HepG2 (cell line): Measurements from ENCODE around the gene DNAJC21. TPM values are rescaled to one million over a fixed set of nuclear protein-coding genes. Genes with fewer than 3 reads are reported as not detected.

Experiments
- ATAC-seq: fragments of 200-7000 bp; cut with Tn5 transposase; 3 replicates; pipeline ENCODE4 v1.9.1; 2020; ENCODE audit warnings: mild to moderate bottlenecking, moderate library complexity
- BruUV-seq: library from RNA; stranded (reverse); fragments of 400-500 nt; replicated peaks from 2 replicates; lab custom pipeline; 2021; lab: Mats Ljungman, UMichigan
- CTCF ChIA-PET: fragments of 300-600 bp; formaldehyde crosslinking; extraction: SDS; loops from one replicate; lab custom pipeline; 2021; ENCODE audit warnings: low total read pairs, inconsistent platforms, low intra/inter-chr PET ratio; lab: Yijun Ruan, JAX
- POLR2A ChIA-PET: fragments of 350-600 bp; sonication (Branson Sonifier 250); formaldehyde crosslinking; loops from one replicate; lab custom pipeline; 2020; ENCODE audit warnings: antibody characterized with exemption, inconsistent platforms; lab: Yijun Ruan, JAX
- DNase-seq: peaks from one replicate; pipeline ENCODE4 v3.0.0-alpha.2; 2015; ENCODE audit warnings: low spot score
- FAIRE-seq: peaks from 3 replicates; lab custom pipeline; 2011; peaks lifted over from hg19 to GRCh38; lab: Jason Lieb, UNC
- H2AFZ ChIP-seq: one replicate; pipeline ENCODE4 v1.6.1; 2011; ENCODE audit warnings: low read length, inconsistent platforms
- H3K27ac ChIP-seq: fragments of 300-600 bp; 3 replicates; pipeline ENCODE4 v1.8.0; 2011; ENCODE audit warnings: mixed run types, mild to moderate bottlenecking, mixed read lengths, low read length, inconsistent platforms; ENCODE audit not compliant: insufficient read depth; ENCODE audit errors: extremely low read length
- H3K27me3 ChIP-seq, 2 experiments: fragments of 200-600 bp in 1 of 2; 2 replicates in 1 of 2; 3 replicates in 1 of 2; pipeline versions ENCODE4 v1.6.0 to v1.8.0; 2011; ENCODE audit warnings: low read length in 2 of 2, mild to moderate bottlenecking in 2 of 2, moderate library complexity in 2 of 2, inconsistent platforms in 1 of 2; ENCODE audit not compliant: insufficient read depth in 2 of 2, control insufficient read depth in 1 of 2
- H3K36me3 ChIP-seq, 2 experiments: fragments of 200-600 bp in 1 of 2; replicated peaks in 1 of 2; 2 replicates in 1 of 2; 3 replicates in 1 of 2; pipeline versions ENCODE4 v1.5.1 to v1.8.0; 2011; ENCODE audit warnings: low read length in 2 of 2, inconsistent platforms in 1 of 2; ENCODE audit not compliant: insufficient read depth in 2 of 2, control insufficient read depth in 1 of 2
- H3K4me1 ChIP-seq: 2 replicates; pipeline ENCODE4 v1.5.1; 2012; ENCODE audit warnings: low read length, inconsistent platforms; ENCODE audit not compliant: insufficient read depth
- H3K4me2 ChIP-seq: 2 replicates; pipeline ENCODE4 v1.6.0; 2011; ENCODE audit warnings: low read depth, low read length, inconsistent platforms
- H3K4me3 ChIP-seq, 3 experiments: fragments of 200-600 bp in 1 of 3; sonication (generic), shearing (Covaris generic) in 1 of 3; replicated peaks in 1 of 3; 2 replicates each; pipeline ENCODE4 v1.5.1; 2011 to 2016; ENCODE audit warnings: low read length in 3 of 3, inconsistent platforms in 2 of 3, low read depth in 2 of 3, mild to moderate bottlenecking in 2 of 3, control low read depth in 1 of 3, mixed read lengths in 1 of 3; ENCODE audit not compliant: insufficient read depth in 1 of 3
- H3K79me2 ChIP-seq: one replicate; pipeline ENCODE4 v1.6.1; 2011; ENCODE audit warnings: low read length, inconsistent platforms; ENCODE audit not compliant: insufficient read depth
- H3K9ac ChIP-seq: 2 replicates; pipeline ENCODE4 v1.6.0; 2011; ENCODE audit warnings: mild to moderate bottlenecking, low read depth, low read length, inconsistent platforms; ENCODE audit not compliant: insufficient read depth
- H3K9me3 ChIP-seq: 2 replicates; pipeline ENCODE4 v1.5.1; 2012; ENCODE audit warnings: mild to moderate bottlenecking, low read length
- H4K20me1 ChIP-seq: 2 replicates; pipeline ENCODE4 v1.6.0; 2011; ENCODE audit warnings: inconsistent platforms, mild to moderate bottlenecking, low read length, moderate library complexity; ENCODE audit not compliant: insufficient read depth
- FOSL1 ChIP-seq: sonication (generic); formaldehyde crosslinking; IDR thresholded peaks from 2 replicates; pipeline ENCODE4 v1.9.0; 2021; ENCODE audit warnings: missing genetic modification reagents, borderline replicate concordance
- FOXP1 ChIP-seq, 2 experiments: fragments of 450-650 bp in 1 of 2; IDR thresholded peaks; 2 replicates each; pipeline ENCODE4 v1.6.1; 2017 to 2018; ENCODE audit warnings: antibody characterized with exemption in 1 of 2
- GPN1 ChIP-seq: sonication (generic); formaldehyde crosslinking; IDR thresholded peaks from 2 replicates; pipeline ENCODE4 v1.5.1; 2020; ENCODE audit warnings: missing genetic modification reagents, borderline replicate concordance
- NR2C2 ChIP-seq: sonication (generic); formaldehyde crosslinking; IDR thresholded peaks from 2 replicates; pipeline ENCODE4 v1.4.0; 2020; ENCODE audit warnings: missing genetic modification reagents, mild to moderate bottlenecking, moderate library complexity, borderline replicate concordance
- SNAI1 ChIP-seq: sonication (generic); formaldehyde crosslinking; IDR thresholded peaks from 2 replicates; pipeline ENCODE4 v1.5.0; 2020; ENCODE audit warnings: mild to moderate bottlenecking, missing genetic modification reagents, borderline replicate concordance
- ZNF335 ChIP-seq: sonication (generic); formaldehyde crosslinking; IDR thresholded peaks from 2 replicates; pipeline ENCODE4 v1.4.0; 2020; ENCODE audit warnings: missing genetic modification reagents
- ZNF629 ChIP-seq: sonication (generic); formaldehyde crosslinking; conservative IDR thresholded peaks from 2 replicates; pipeline ENCODE4 v1.5.0; 2020; ENCODE audit warnings: missing genetic modification reagents
- WGBS: methylation state at CpG from one replicate; pipeline ENCODE4 v1.1.6; 2017; ENCODE audit warnings: low lambda C conversion rate; 5-methylcytosine and 5-hydroxymethylcytosine counted together
- in situ Hi-C: cut with HindIII; loops from 2 replicates; pipeline ENCODE4 v1.10.0; 2017; ENCODE audit warnings: low pct_unique_long_range_greater_than_20kb; ENCODE audit not compliant: extremely low pct_ligation_motif_present
- intact Hi-C: fragments of 100-400 bp; cut with micrococcal nuclease; formaldehyde crosslinking; loops from one replicate; pipeline ENCODE4 v1.10.0; 2022; ENCODE audit not compliant: unreplicated experiment
- polyA plus RNA-seq, 8 experiments: library from polyadenylated mRNA; depleted of rRNA in 3 of 8; stranded (reverse) in 7 of 8; unstranded in 1 of 8; fragments of >200 nt; fragmentation: Illumina TruSeq in 4 of 8; extraction: Trizol in 4 of 8; gene quantifications; 2 replicates each; pipeline versions ENCODE4 v1.2.1 to v1.2.3, GENCODE V29; 2011 to 2016; ENCODE audit warnings: low read depth in 4 of 8, missing spikeins in 1 of 8, mixed read lengths in 1 of 8; ENCODE audit not compliant: insufficient read depth in 1 of 8
- total RNA-seq, 5 experiments: library from RNA; depleted of rRNA; stranded (reverse); fragments of >200 nt; fragmentation: Illumina TruSeq; extraction: Trizol; gene quantifications; 2 replicates each; pipeline ENCODE4 v1.2.3, GENCODE V29; 2016; ENCODE audit warnings: low read depth in 1 of 5
- TF ChIP-seq, protein P1 (sequence below): sonication (generic); formaldehyde crosslinking; IDR thresholded peaks from 2 replicates; pipeline ENCODE4 v1.4.0; 2020; ENCODE audit warnings: missing genetic modification reagents, borderline replicate concordance
- TF ChIP-seq, protein P2 (sequence below): sonication (generic); formaldehyde crosslinking; IDR thresholded peaks from 2 replicates; pipeline ENCODE4 v1.8.1; 2023; ENCODE audit warnings: mild to moderate bottlenecking, missing genetic modification reagents, borderline replicate concordance
- TF ChIP-seq, protein P3 (sequence below): IDR thresholded peaks from 2 replicates; pipeline ENCODE4 v1.6.1; 2012; ENCODE audit warnings: low read depth, low read length, improper control_type of control experiment
- TF ChIP-seq, protein P4 (sequence below): sonication (generic); formaldehyde crosslinking; IDR thresholded peaks from 2 replicates; pipeline ENCODE4 v1.4.0; 2020; ENCODE audit warnings: missing genetic modification reagents
- TF ChIP-seq, protein P5 (sequence below): IDR thresholded peaks from 2 replicates; pipeline ENCODE4 v1.6.1; 2016; ENCODE audit warnings: mild to moderate bottlenecking

The DNAJC21 gene
- total and polyA plus RNA-seq, 2 of the 13 experiments (the other 11 are each of a cell fraction or from before 2014, with no cell fraction given) = 10.9 to 41.6 TPM

DNA sequence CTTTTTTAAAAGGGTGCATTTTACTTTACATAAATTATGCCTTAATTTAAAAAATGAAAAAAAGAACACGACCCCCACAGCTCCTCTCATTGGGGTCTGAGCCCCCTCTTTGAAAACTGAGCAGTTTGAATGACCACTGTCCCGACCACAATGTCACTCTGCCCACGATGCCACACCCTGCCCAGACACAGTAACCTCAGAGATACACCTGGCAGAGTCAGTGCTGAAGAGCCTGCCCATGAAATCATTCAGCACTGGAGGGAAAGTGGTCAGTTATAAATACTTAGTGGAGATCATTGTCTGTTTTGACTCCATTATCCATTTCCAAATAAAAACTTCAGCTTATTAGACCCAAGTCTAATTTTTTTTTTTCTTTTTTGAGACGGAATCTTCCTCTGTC lies 49.3 kb downstream of the DNAJC21 start (continued):
- TF ChIP-seq, protein P1, sequence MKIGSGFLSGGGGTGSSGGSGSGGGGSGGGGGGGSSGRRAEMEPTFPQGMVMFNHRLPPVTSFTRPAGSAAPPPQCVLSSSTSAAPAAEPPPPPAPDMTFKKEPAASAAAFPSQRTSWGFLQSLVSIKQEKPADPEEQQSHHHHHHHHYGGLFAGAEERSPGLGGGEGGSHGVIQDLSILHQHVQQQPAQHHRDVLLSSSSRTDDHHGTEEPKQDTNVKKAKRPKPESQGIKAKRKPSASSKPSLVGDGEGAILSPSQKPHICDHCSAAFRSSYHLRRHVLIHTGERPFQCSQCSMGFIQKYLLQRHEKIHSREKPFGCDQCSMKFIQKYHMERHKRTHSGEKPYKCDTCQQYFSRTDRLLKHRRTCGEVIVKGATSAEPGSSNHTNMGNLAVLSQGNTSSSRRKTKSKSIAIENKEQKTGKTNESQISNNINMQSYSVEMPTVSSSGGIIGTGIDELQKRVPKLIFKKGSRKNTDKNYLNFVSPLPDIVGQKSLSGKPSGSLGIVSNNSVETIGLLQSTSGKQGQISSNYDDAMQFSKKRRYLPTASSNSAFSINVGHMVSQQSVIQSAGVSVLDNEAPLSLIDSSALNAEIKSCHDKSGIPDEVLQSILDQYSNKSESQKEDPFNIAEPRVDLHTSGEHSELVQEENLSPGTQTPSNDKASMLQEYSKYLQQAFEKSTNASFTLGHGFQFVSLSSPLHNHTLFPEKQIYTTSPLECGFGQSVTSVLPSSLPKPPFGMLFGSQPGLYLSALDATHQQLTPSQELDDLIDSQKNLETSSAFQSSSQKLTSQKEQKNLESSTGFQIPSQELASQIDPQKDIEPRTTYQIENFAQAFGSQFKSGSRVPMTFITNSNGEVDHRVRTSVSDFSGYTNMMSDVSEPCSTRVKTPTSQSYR (CRISPR knock-in tag) = no peak
- TF ChIP-seq, protein P2, sequence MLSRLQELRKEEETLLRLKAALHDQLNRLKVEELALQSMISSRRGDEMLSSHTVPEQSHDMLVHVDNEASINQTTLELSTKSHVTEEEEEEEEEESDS (CRISPR knock-in tag) = no peak

DNA sequence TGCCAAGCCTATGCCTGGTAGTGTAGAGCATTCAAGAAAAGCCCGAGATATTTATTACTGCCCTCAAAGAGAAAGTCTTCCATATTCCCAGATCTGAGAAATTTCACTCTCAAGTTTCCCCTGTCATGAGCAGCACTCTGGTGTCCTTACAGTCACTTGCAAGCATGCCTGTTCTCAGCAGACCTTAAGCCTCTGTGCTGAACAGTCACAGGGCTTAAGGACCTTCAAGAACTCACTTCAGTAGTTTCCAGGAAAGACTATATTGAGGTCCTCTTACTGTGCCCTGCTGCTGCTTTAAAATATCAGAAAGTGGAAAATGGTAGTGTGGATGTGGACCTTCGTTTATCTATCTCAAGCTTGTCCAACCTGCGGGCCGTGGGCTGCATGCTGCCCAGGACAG lies 53.5 kb downstream of the DNAJC21 start:
- ATAC-seq = no peak
- H3K27me3 ChIP-seq = no peaks in the 10 kb centered on the region; a peak in 1 of 5 replicates
- no peak overlapping the region for H3K4me2 ChIP-seq
- no peak for FAIRE-seq
- TF ChIP-seq ZNF335 (CRISPR knock-in tag) (no peak), ZNF629 (CRISPR knock-in tag) (no peak), GPN1 (CRISPR knock-in tag) (no peak), FOXP1 (IDR thresholded peaks at IDR 0.05) (no peak), FOXP1 (CRISPR knock-in tag; IDR thresholded peaks at IDR 0.05) (no peak), NR2C2 (CRISPR knock-in tag) (no peak), SNAI1 (CRISPR knock-in tag) (no peak), FOSL1 (CRISPR knock-in tag) (no peak)
- TF ChIP-seq, protein P3, sequence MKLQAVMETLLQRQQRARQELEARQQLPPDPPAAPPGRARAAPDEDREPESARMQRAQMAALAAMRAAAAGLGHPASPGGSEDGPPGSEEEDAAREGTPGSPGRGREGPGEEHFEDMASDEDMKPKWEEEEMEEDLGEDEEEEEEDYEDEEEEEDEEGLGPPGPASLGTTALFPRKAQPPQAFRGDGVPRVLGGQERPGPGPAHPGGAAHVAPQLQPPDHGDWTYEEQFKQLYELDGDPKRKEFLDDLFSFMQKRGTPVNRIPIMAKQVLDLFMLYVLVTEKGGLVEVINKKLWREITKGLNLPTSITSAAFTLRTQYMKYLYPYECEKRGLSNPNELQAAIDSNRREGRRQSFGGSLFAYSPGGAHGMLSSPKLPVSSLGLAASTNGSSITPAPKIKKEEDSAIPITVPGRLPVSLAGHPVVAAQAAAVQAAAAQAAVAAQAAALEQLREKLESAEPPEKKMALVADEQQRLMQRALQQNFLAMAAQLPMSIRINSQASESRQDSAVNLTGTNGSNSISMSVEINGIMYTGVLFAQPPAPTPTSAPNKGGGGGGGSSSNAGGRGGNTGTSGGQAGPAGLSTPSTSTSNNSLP = no peak
- TF ChIP-seq, protein P4, sequence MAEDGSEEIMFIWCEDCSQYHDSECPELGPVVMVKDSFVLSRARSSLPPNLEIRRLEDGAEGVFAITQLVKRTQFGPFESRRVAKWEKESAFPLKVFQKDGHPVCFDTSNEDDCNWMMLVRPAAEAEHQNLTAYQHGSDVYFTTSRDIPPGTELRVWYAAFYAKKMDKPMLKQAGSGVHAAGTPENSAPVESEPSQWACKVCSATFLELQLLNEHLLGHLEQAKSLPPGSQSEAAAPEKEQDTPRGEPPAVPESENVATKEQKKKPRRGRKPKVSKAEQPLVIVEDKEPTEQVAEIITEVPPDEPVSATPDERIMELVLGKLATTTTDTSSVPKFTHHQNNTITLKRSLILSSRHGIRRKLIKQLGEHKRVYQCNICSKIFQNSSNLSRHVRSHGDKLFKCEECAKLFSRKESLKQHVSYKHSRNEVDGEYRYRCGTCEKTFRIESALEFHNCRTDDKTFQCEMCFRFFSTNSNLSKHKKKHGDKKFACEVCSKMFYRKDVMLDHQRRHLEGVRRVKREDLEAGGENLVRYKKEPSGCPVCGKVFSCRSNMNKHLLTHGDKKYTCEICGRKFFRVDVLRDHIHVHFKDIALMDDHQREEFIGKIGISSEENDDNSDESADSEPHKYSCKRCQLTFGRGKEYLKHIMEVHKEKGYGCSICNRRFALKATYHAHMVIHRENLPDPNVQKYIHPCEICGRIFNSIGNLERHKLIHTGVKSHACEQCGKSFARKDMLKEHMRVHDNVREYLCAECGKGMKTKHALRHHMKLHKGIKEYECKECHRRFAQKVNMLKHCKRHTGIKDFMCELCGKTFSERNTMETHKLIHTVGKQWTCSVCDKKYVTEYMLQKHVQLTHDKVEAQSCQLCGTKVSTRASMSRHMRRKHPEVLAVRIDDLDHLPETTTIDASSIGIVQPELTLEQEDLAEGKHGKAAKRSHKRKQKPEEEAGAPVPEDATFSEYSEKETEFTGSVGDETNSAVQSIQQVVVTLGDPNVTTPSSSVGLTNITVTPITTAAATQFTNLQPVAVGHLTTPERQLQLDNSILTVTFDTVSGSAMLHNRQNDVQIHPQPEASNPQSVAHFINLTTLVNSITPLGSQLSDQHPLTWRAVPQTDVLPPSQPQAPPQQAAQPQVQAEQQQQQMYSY (CRISPR knock-in tag) = no peak
- TF ChIP-seq, protein P5, sequence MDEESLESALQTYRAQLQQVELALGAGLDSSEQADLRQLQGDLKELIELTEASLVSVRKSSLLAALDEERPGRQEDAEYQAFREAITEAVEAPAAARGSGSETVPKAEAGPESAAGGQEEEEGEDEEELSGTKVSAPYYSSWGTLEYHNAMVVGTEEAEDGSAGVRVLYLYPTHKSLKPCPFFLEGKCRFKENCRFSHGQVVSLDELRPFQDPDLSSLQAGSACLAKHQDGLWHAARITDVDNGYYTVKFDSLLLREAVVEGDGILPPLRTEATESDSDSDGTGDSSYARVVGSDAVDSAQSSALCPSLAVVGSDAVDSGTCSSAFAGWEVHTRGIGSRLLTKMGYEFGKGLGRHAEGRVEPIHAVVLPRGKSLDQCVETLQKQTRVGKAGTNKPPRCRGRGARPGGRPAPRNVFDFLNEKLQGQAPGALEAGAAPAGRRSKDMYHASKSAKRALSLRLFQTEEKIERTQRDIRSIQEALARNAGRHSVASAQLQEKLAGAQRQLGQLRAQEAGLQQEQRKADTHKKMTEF (CRISPR knock-in tag) = no peak
- TF ChIP-seq, all 625 proteins: peak for 0
- ChIA-PET CTCF (no interaction called here), POLR2A (no interaction called here)
- peaks cover 18% of the 10 kb centered on the region for H3K9me3 ChIP-seq
- 4% methylated on average over 4 of the region's 4 CpGs for WGBS
- intact Hi-C loops (no loop called here), in situ Hi-C loops (no loop called here)
- no peaks in the 10 kb centered on the region for H3K36me3 ChIP-seq
- no peaks in the 10 kb centered on the region for H3K79me2 ChIP-seq
- no TSS peak for BruUV-seq
- no peak overlapping the region for H3K9ac ChIP-seq
- H4K20me1 ChIP-seq = no peaks in the 10 kb centered on the region
- H3K4me3 ChIP-seq = no peak overlapping the region
- no peak overlapping the region for H2AFZ ChIP-seq
- H3K4me1 ChIP-seq = no peaks in the 10 kb centered on the region
- H3K27ac ChIP-seq = no peak overlapping the region
- no peak for DNase-seq
